ENCODE results near the gene FRMD1. TPM values are rescaled to one million over a fixed set of nuclear protein-coding genes. Genes with fewer than 3 reads are reported as not detected.

Gene FRMD1
- total RNA-seq, 4 donors from 2014 or later: 0.13 TPM; not detected in 3

- H3K36me3 ChIP-seq: no peaks in the 10 kb centered on the region
- H3K27ac ChIP-seq: no peak overlapping the region
- WGBS, 2 donors: 64 to 71% methylated on average over 31 to 33 of the region's 34 CpGs
- H3K4me3 ChIP-seq (replicated peaks in 1 of 3): no peak overlapping the region
- no peaks in the 10 kb centered on the region for H3K27me3 ChIP-seq
- no peaks in the 10 kb centered on the region for H3K4me1 ChIP-seq
- H3K9me3 ChIP-seq: no peaks in the 10 kb centered on the region
- DNase-seq: no peak
- intact Hi-C loops (cut with DNase I): no loop called here
- TF ChIP-seq POLR2A (IDR thresholded peaks at IDR 0.05) (no peak), CTCF (IDR thresholded peaks at IDR 0.05) (no peak)
These were observed 10.4 kb upstream of the FRMD1 start for GRCh38 chr6:168089186-168090063.

- no peaks in the 10 kb centered on the region for H3K9me3 ChIP-seq
- WGBS, 2 donors: 61 to 70% methylated on average over 16 to 17 of the region's 20 CpGs
- no peaks in the 10 kb centered on the region for H3K27me3 ChIP-seq
- H3K36me3 ChIP-seq: no peaks in the 10 kb centered on the region
- intact Hi-C loops (cut with DNase I): no loop called here
- TF ChIP-seq CTCF (IDR thresholded peaks at IDR 0.05) (no peak), POLR2A (IDR thresholded peaks at IDR 0.05) (no peak)
- no peak overlapping the region for H3K4me3 ChIP-seq (replicated peaks in 1 of 3)
- no peak for DNase-seq
- no peak overlapping the region for H3K27ac ChIP-seq
- H3K4me1 ChIP-seq: no peaks in the 10 kb centered on the region
These were observed 9.4 kb upstream of the FRMD1 start for GRCh38 chr6:168088161-168089053.

GRCh38 chr6:168087436-168088160 is 8.6 kb upstream of the FRMD1 start:
- Histone ChIP-seq H3K4me1 (no peaks in the 10 kb centered on the region), H3K27me3 (no peaks in the 10 kb centered on the region), H3K36me3 (no peaks in the 10 kb centered on the region), H3K9me3 (no peaks in the 10 kb centered on the region), H3K4me3 (replicated peaks in 1 of 3) (no peak overlapping the region), H3K27ac (no peak overlapping the region)
- DNase-seq: no peak
- WGBS, 2 donors: 87 to 94% methylated on average over 12 to 14 of the region's 25 CpGs
- intact Hi-C loops (cut with DNase I): no loop called here
- TF ChIP-seq CTCF (IDR thresholded peaks at IDR 0.05) (no peak), POLR2A (IDR thresholded peaks at IDR 0.05) (no peak)

- no peaks in the 10 kb centered on the region for H3K4me1 ChIP-seq
- WGBS, 2 donors: 92 to 94% methylated on average over 6 to 10 of the region's 10 CpGs
- intact Hi-C loops (cut with DNase I): no loop called here
- TF ChIP-seq CTCF (IDR thresholded peaks at IDR 0.05) (no peak), POLR2A (IDR thresholded peaks at IDR 0.05) (no peak)
- no peak for DNase-seq
- no peaks in the 10 kb centered on the region for H3K27me3 ChIP-seq
- no peaks in the 10 kb centered on the region for H3K9me3 ChIP-seq
- no peaks in the 10 kb centered on the region for H3K36me3 ChIP-seq
- H3K4me3 ChIP-seq (replicated peaks in 1 of 3): no peak overlapping the region
- no peak overlapping the region for H3K27ac ChIP-seq
These were observed 7.6 kb upstream of the FRMD1 start for GRCh38 chr6:168086616-168087015.
